Neural progenitor cell (in vitro differentiated cells): Measurements from ENCODE around the gene FBP1.

Experiments used
- EZH2 ChIP-seq: fragments of 200-600 bp; sonication (generic); IDR thresholded peaks from 2 replicates; pipeline ENCODE4 v1.6.1; 2017; ENCODE audit warnings: antibody characterized with exemption, mild to moderate bottlenecking, moderate library complexity
- EZH2phosphoT487 ChIP-seq: fragments of 200-600 bp; sonication (generic); IDR thresholded peaks from 2 replicates; pipeline ENCODE4 v1.6.1; 2017; ENCODE audit warnings: antibody characterized with exemption
- TF ChIP-seq, protein P1 (sequence below): fragments of 200-600 bp; sonication (generic); IDR thresholded peaks from 2 replicates; pipeline ENCODE4 v1.5.1; 2017; ENCODE audit warnings: antibody characterized with exemption, mild to moderate bottlenecking

- TF ChIP-seq, protein P1, sequence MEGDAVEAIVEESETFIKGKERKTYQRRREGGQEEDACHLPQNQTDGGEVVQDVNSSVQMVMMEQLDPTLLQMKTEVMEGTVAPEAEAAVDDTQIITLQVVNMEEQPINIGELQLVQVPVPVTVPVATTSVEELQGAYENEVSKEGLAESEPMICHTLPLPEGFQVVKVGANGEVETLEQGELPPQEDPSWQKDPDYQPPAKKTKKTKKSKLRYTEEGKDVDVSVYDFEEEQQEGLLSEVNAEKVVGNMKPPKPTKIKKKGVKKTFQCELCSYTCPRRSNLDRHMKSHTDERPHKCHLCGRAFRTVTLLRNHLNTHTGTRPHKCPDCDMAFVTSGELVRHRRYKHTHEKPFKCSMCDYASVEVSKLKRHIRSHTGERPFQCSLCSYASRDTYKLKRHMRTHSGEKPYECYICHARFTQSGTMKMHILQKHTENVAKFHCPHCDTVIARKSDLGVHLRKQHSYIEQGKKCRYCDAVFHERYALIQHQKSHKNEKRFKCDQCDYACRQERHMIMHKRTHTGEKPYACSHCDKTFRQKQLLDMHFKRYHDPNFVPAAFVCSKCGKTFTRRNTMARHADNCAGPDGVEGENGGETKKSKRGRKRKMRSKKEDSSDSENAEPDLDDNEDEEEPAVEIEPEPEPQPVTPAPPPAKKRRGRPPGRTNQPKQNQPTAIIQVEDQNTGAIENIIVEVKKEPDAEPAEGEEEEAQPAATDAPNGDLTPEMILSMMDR: no peak
- TF ChIP-seq EZH2: no peak
- TF ChIP-seq EZH2phosphoT487: no peak
Measured at GRCh38 chr9:94625835-94626234, 13.5 kb downstream of the FBP1 start.
